Astrocyte (in vitro differentiated cells and primary cell): ENCODE data around the gene ABTB2.

Experiments
- CTCF ChIP-seq: IDR thresholded peaks from 2 replicates; pipeline ENCODE4 v1.5.1; 2011; ENCODE audit warnings: low read depth, mild to moderate bottlenecking, inconsistent platforms, low read length, moderate library complexity; ENCODE audit not compliant: insufficient read depth
- EZH2 ChIP-seq: IDR thresholded peaks from 2 replicates; pipeline ENCODE4 v1.6.1; 2012; ENCODE audit warnings: mild to moderate bottlenecking, low read length, inconsistent platforms; ENCODE audit not compliant: insufficient read depth

DNA sequence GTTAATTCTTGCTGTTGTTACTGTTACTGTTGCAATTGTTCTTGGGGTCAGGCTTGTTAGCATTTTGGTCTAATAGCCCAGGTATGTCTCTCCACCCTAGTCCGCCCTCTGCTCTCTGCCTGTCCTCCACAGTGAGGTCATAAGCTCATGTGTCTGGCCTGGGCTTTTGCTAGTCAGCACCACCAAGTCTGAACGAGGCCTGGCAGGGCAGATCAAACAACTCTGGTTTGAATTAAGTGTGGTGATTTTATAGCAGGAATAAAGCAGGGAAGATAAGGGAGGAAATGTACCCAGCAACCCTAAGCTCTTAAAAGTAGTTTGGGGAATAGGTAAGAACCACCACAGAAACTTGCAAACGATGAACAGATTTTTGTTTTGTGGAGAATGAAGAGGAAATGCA, 98.7 kb downstream of the ABTB2 start:
- TF ChIP-seq CTCF = no peak
- TF ChIP-seq EZH2 = no peak
